Measurements from ENCODE around the gene NARS2. TPM values are rescaled to one million over a fixed set of nuclear protein-coding genes. Genes with fewer than 3 reads are reported as not detected.
A peak's percentile ranks its signal among the peaks of the same experiment; 100 is the strongest.

NARS2 gene
- total RNA-seq, 1 donor from 2014 or later: 25.5 TPM

DNA sequence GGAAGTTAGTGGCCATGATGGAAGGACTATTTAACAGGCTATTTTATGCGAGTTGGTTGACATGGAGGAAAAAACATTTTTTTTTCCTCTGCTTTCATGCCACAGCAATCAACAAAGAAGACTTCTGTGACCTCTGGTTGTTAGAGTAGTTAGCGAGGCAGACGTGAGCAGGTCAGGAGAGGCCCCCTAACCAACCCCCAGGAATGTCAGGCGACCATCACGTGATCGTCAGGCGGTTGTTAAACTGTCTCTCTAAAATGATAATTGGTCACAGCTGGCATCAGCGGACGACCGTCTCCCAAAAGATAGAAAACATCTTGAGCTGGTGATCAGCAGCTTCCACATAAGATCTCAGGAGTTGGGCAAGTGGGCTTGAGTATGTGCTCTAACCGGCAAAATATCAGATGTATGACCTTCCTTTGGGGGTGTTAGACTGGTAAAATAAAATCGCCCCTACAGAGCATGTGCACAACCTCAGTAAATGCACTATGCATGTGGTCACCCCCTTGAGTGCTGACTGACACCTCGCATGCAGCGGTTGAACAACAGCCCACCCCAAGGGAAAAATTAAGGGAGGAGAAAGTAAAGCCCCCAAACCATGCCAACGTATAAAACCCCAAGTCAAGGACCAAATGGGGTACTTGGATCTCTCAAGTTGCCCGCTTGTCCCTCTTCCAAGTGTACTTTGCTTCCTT, 20.9 kb upstream of the NARS2 start:
- Histone ChIP-seq H3K36me3 (ENCODE audit: control insufficient read depth, insufficient read depth, low read length) (no peaks in the 10 kb centered on the region), H3K4me3 (ENCODE audit: low read depth, low read length) (no peak overlapping the region), H3K27me3 (ENCODE audit: control insufficient read depth, insufficient read depth, low read length) (no peaks in the 10 kb centered on the region)
- no peak for DNase-seq (ENCODE audit: low read depth)
- no peak for TF ChIP-seq CTCF (IDR thresholded peaks at IDR 0.05; ENCODE audit: insufficient read depth, low read length, poor library complexity, severe bottlenecking)

DNA sequence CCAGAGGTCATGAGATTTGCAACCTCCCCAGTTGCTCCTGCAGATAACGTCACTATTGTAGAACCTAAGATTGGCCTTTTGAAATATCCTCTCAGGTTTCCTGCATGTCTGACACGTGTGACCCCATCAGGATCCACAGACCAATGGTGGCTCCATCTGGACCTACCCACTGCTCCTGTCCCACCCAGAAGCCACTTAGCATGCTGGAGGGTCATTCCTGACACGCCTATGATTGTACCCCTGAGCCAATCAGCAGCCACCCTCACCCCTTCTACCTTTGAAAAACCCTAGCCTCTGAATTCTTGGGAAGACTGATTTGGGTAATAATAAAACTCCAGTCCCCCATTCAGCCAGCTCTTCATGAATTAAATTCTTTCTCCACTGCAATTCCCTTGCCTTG, 20.1 kb upstream of the NARS2 start:
- TF ChIP-seq CTCF (IDR thresholded peaks at IDR 0.05; ENCODE audit: insufficient read depth, low read length, poor library complexity, severe bottlenecking): no peak
- Histone ChIP-seq H3K27me3 (ENCODE audit: control insufficient read depth, insufficient read depth, low read length) (no peaks in the 10 kb centered on the region), H3K4me3 (ENCODE audit: low read depth, low read length) (no peak overlapping the region), H3K36me3 (ENCODE audit: control insufficient read depth, insufficient read depth, low read length) (no peaks in the 10 kb centered on the region)
- no peak for DNase-seq (ENCODE audit: low read depth)

GRCh38 chr11:78588517-78588916, 13.9 kb upstream of the NARS2 start:
- no peak for TF ChIP-seq CTCF (IDR thresholded peaks at IDR 0.05; ENCODE audit: insufficient read depth, low read length, poor library complexity, severe bottlenecking)
- DNase-seq (ENCODE audit: low read depth): no peak
- H3K4me3 ChIP-seq (ENCODE audit: low read depth, low read length): no peak overlapping the region
- H3K36me3 ChIP-seq (ENCODE audit: control insufficient read depth, insufficient read depth, low read length): no peaks in the 10 kb centered on the region
- no peaks in the 10 kb centered on the region for H3K27me3 ChIP-seq (ENCODE audit: control insufficient read depth, insufficient read depth, low read length)

DNA sequence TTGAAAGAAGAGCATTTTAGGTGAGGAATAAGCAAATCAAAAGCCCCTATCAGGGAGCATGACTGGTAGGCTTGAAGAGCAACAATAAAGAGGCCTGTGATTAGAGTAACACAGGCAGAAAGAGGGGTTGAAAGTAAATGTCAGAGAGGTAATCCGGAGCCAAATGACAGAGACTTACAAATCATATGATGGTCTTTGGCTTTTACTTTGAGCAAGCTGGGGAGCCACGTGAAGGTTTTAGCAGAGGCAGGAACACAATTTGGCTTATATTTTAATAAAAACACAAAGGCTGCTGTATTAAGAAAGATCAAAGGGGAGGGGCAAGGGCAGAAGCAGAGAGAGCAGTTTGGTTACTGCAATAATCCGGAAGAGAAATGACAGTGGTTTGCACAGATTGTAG, 12.8 kb upstream of the NARS2 start:
- H3K4me3 ChIP-seq (ENCODE audit: low read depth, low read length): no peak overlapping the region
- no peaks in the 10 kb centered on the region for H3K27me3 ChIP-seq (ENCODE audit: control insufficient read depth, insufficient read depth, low read length)
- no peak for TF ChIP-seq CTCF (IDR thresholded peaks at IDR 0.05; ENCODE audit: insufficient read depth, low read length, poor library complexity, severe bottlenecking)
- no peaks in the 10 kb centered on the region for H3K36me3 ChIP-seq (ENCODE audit: control insufficient read depth, insufficient read depth, low read length)
- DNase-seq (ENCODE audit: low read depth): no peak

GRCh38 chr11:78586452-78587046, 11.9 kb upstream of the NARS2 start:
- peak; percentile 46 for TF ChIP-seq CTCF (IDR thresholded peaks at IDR 0.05; ENCODE audit: insufficient read depth, low read length, poor library complexity, severe bottlenecking)
- DNase-seq (ENCODE audit: low read depth): no peak
- H3K27me3 ChIP-seq (ENCODE audit: control insufficient read depth, insufficient read depth, low read length): no peaks in the 10 kb centered on the region

GRCh38 chr11:78583889-78584288, 9.2 kb upstream of the NARS2 start:
- Histone ChIP-seq H3K4me3 (ENCODE audit: low read depth, low read length) (no peak overlapping the region), H3K36me3 (ENCODE audit: control insufficient read depth, insufficient read depth, low read length) (no peaks in the 10 kb centered on the region), H3K27me3 (ENCODE audit: control insufficient read depth, insufficient read depth, low read length) (no peaks in the 10 kb centered on the region)
- TF ChIP-seq CTCF (IDR thresholded peaks at IDR 0.05; ENCODE audit: insufficient read depth, low read length, poor library complexity, severe bottlenecking): no peak
- no peak for DNase-seq (ENCODE audit: low read depth)

More at GRCh38 chr11:78586452-78587046, 11.9 kb upstream of the NARS2 start:
- no peaks in the 10 kb centered on the region for H3K36me3 ChIP-seq (ENCODE audit: control insufficient read depth, insufficient read depth, low read length)
- no peak overlapping the region for H3K4me3 ChIP-seq (ENCODE audit: low read depth, low read length)

All from kidney epithelial cell (primary cell).